ENCODE data around the gene HYAL3. TPM values are rescaled to one million over a fixed set of nuclear protein-coding genes. Genes with fewer than 3 reads are reported as not detected.

HYAL3 gene
- total RNA-seq, 1 experiment from 2014 or later: 2.9 TPM

DNA sequence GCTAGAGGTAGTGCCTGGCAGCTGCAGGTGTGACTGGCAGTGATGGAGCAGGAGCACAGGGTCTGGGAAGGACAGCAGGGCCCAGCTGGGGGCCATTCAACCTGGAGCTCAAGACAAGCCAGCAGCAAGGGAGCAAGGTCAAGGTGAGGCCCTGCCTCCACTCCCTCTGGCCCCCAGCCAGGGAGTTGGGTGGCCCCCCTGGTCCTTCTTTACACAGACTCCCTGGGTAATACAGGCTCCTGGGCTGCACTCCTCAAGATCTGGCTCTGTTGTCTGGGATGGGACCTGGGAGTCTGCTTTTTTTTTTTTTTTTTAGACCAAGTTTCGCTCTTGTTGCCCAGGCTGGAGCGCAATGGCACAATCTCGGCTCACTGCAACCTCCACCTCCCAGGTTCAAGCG is 48.7 kb downstream of the HYAL3 start:
- CTCF ChIA-PET: interaction anchor here (0.7 to 6.0 kb wide), 6 partner anchors 7 to 56 kb away, joined by 3 to 151 read pairs (median 6); no protein-coding TSS in a partner anchor
- peak overlapping the region; percentile 17; the same call in 1 of the 2 replicates for H3K27ac Mint-ChIP-seq

GRCh38 chr3:50249457-50249856 is 49.7 kb downstream of the HYAL3 start:
- Mint-ChIP-seq H3K4me3 (no peak overlapping the region), H3K27ac (no peak overlapping the region), H3K9me3 (no peaks in the 10 kb centered on the region), H3K36me3 (peaks cover 11% of the 10 kb centered on the region), H3K27me3 (ENCODE audit: low read depth) (no peaks in the 10 kb centered on the region), H3K4me1 (peaks cover 35% of the 10 kb centered on the region)
- TF ChIP-seq PRDM15 (CRISPR knock-in tag; IDR thresholded peaks at IDR 0.05): no peak
- no peak for TF ChIP-seq ZBTB21 (CRISPR knock-in tag; IDR thresholded peaks at IDR 0.05; ENCODE audit: borderline replicate concordance)
- TF ChIP-seq ZNF512 (CRISPR knock-in tag; IDR thresholded peaks at IDR 0.05; ENCODE audit: borderline replicate concordance): no peak
- TF ChIP-seq ATF2 (CRISPR knock-in tag; IDR thresholded peaks at IDR 0.05; ENCODE audit: borderline replicate concordance, low read depth): no peak
- TF ChIP-seq ZNF532 (CRISPR knock-in tag; IDR thresholded peaks at IDR 0.05; ENCODE audit: borderline replicate concordance): no peak
- ChIA-PET POLR2A (no interaction called here), CTCF (interaction anchor here (1.0 to 6.0 kb wide), 6 partner anchors 8 to 75 kb away, joined by 3 to 151 read pairs (median 6); partner anchors contain the start of gene GNAI2)
- ATAC-seq: no peak
- DNase-seq (ENCODE audit: low spot score): no peak

More for the DNA sequence above, 48.7 kb downstream of the HYAL3 start:
- DNase-seq (ENCODE audit: low spot score) (no peak), ATAC-seq (no peak)
- peaks cover 28% of the 10 kb centered on the region for H3K4me1 Mint-ChIP-seq
- peaks cover 11% of the 10 kb centered on the region for H3K36me3 Mint-ChIP-seq
- no peak overlapping the region for H3K4me3 Mint-ChIP-seq
- TF ChIP-seq, protein P1, sequence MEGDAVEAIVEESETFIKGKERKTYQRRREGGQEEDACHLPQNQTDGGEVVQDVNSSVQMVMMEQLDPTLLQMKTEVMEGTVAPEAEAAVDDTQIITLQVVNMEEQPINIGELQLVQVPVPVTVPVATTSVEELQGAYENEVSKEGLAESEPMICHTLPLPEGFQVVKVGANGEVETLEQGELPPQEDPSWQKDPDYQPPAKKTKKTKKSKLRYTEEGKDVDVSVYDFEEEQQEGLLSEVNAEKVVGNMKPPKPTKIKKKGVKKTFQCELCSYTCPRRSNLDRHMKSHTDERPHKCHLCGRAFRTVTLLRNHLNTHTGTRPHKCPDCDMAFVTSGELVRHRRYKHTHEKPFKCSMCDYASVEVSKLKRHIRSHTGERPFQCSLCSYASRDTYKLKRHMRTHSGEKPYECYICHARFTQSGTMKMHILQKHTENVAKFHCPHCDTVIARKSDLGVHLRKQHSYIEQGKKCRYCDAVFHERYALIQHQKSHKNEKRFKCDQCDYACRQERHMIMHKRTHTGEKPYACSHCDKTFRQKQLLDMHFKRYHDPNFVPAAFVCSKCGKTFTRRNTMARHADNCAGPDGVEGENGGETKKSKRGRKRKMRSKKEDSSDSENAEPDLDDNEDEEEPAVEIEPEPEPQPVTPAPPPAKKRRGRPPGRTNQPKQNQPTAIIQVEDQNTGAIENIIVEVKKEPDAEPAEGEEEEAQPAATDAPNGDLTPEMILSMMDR (IDR thresholded peaks at IDR 0.05): no peak
- TF ChIP-seq ZNF532 (CRISPR knock-in tag; IDR thresholded peaks at IDR 0.05; ENCODE audit: borderline replicate concordance): no peak
- no peaks in the 10 kb centered on the region for H3K9me3 Mint-ChIP-seq
- H3K27me3 Mint-ChIP-seq (ENCODE audit: low read depth): no peaks in the 10 kb centered on the region
- POLR2A ChIA-PET: interaction anchor here (0.6 to 0.8 kb wide), 2 partner anchors 15 to 33 kb away, joined by 3 read pairs; partner anchors contain the start of gene GNAI2
